Dermis microvascular lymphatic vessel endothelial cell (primary cell): ENCODE measurements around the gene SCG2. TPM values are rescaled to one million over a fixed set of nuclear protein-coding genes. Genes with fewer than 3 reads are reported as not detected.
"Not testable (repeated sequence)": the region's sequence is repeated elsewhere in the genome, so short reads cannot be mapped to it uniquely, and the experiment has no call there.

Source experiments
- DNase-seq, 2 donors: peaks; one replicate each; pipeline versions ENCODE4 v3.0.0 to v3.0.0-alpha.2; 2010; ENCODE audit warnings: low read depth in 2 of 2
- total RNA-seq: library from RNA; depleted of rRNA; stranded (reverse); fragments of >200 nt; gene quantifications from 2 replicates; pipeline ENCODE4 v1.2.1, GENCODE V29; 2014

The SCG2 gene
- total RNA-seq, 1 donor from 2014 or later = not detected

GRCh38 chr2:223612501-223612900 lies 10.3 kb upstream of the SCG2 start:
- no peak for DNase-seq

GRCh38 chr2:223611061-223611460 lies 8.9 kb upstream of the SCG2 start:
- DNase-seq = no peak

GRCh38 chr2:223607476-223607875 lies 5.3 kb upstream of the SCG2 start:
- DNase-seq = no peak

- DNase-seq = no peak
Observed at GRCh38 chr2:223606946-223607345, 4.8 kb upstream of the SCG2 start.

GRCh38 chr2:223604231-223604630 lies 2.1 kb upstream of the SCG2 start:
- DNase-seq = no peak

GRCh38 chr2:223602972-223603371 lies 811 bp upstream of the SCG2 start:
- DNase-seq = no peak

GRCh38 chr2:223601018-223601417 lies 1.1 kb downstream of the SCG2 start:
- no peak for DNase-seq

- DNase-seq = no peak
Observed at GRCh38 chr2:223599640-223600380, 2.4 kb downstream of the SCG2 start.

- DNase-seq = no peak
Observed at GRCh38 chr2:223598994-223599639, 3.0 kb downstream of the SCG2 start.

GRCh38 chr2:223597076-223597475 lies 5.1 kb downstream of the SCG2 start:
- no peak for DNase-seq

- DNase-seq = no peak
Observed at GRCh38 chr2:223596208-223596607, 6.0 kb downstream of the SCG2 start.

GRCh38 chr2:223594831-223595230 lies 7.3 kb downstream of the SCG2 start:
- DNase-seq = no peak

GRCh38 chr2:223594259-223594658 lies 7.9 kb downstream of the SCG2 start:
- no peak for DNase-seq

- not testable (repeated sequence) for DNase-seq
Observed at GRCh38 chr2:223592689-223593088, 9.5 kb downstream of the SCG2 start.

- DNase-seq = no peak
Observed at GRCh38 chr2:223591596-223591995, 10.6 kb downstream of the SCG2 start.

GRCh38 chr2:223590964-223591363 lies 11.2 kb downstream of the SCG2 start:
- DNase-seq = peak; percentile 32 to 54

GRCh38 chr2:223589901-223590300 lies 12.3 kb downstream of the SCG2 start:
- peak; percentile 25 to 74 for DNase-seq

- DNase-seq = no peak
Observed at GRCh38 chr2:223588251-223588650, 13.9 kb downstream of the SCG2 start.

GRCh38 chr2:223587301-223587700 lies 14.9 kb downstream of the SCG2 start:
- no peak for DNase-seq

- no peak for DNase-seq
Observed at GRCh38 chr2:223586261-223586660, 15.9 kb downstream of the SCG2 start.

- DNase-seq = no peak
Observed at GRCh38 chr2:223585666-223586065, 16.5 kb downstream of the SCG2 start.

GRCh38 chr2:223582001-223582400 lies 20.2 kb downstream of the SCG2 start:
- no peak for DNase-seq

GRCh38 chr2:223580951-223581350 lies 21.2 kb downstream of the SCG2 start:
- DNase-seq = no peak
